Measurements from ENCODE around the gene TEK. TPM values are rescaled to one million over a fixed set of nuclear protein-coding genes. Genes with fewer than 3 reads are reported as not detected.

Gene TEK
- total RNA-seq, 1 donor: 12.5 TPM

- no peak overlapping the region for H3K4me3 ChIP-seq (ENCODE audit: low read depth, low read length)
- TF ChIP-seq CTCF (IDR thresholded peaks at IDR 0.05; ENCODE audit: insufficient read depth, low read depth, low read length): no peak
- no peak for DNase-seq (ENCODE audit: low read depth)
Observed at GRCh38 chr9:27118916-27119315, 9.9 kb downstream of the TEK start.

GRCh38 chr9:27124151-27124550 lies 15.1 kb downstream of the TEK start:
- no peak overlapping the region for H3K4me3 ChIP-seq (ENCODE audit: low read depth, low read length)
- no peak for DNase-seq (ENCODE audit: low read depth)

GRCh38 chr9:27125030-27125429 lies 16.0 kb downstream of the TEK start:
- peak; percentile 96 for DNase-seq (ENCODE audit: low read depth)
- H3K4me3 ChIP-seq (ENCODE audit: low read depth, low read length): no peak overlapping the region
- no peak for TF ChIP-seq CTCF (IDR thresholded peaks at IDR 0.05; ENCODE audit: insufficient read depth, low read depth, low read length)

More at GRCh38 chr9:27124151-27124550, 15.1 kb downstream of the TEK start:
- no peak for TF ChIP-seq CTCF (IDR thresholded peaks at IDR 0.05; ENCODE audit: insufficient read depth, low read depth, low read length)

GRCh38 chr9:27125936-27126335 lies 16.9 kb downstream of the TEK start:
- TF ChIP-seq CTCF (IDR thresholded peaks at IDR 0.05; ENCODE audit: insufficient read depth, low read depth, low read length): no peak
- DNase-seq (ENCODE audit: low read depth): peak; percentile 93
- no peak overlapping the region for H3K4me3 ChIP-seq (ENCODE audit: low read depth, low read length)

- peak; percentile 75 for DNase-seq (ENCODE audit: low read depth)
- TF ChIP-seq CTCF (IDR thresholded peaks at IDR 0.05; ENCODE audit: insufficient read depth, low read depth, low read length): no peak
- H3K4me3 ChIP-seq (ENCODE audit: low read depth, low read length): no peak overlapping the region
Observed at GRCh38 chr9:27126670-27127069, 17.6 kb downstream of the TEK start.

GRCh38 chr9:27129221-27129620 lies 20.2 kb downstream of the TEK start:
- no peak for TF ChIP-seq CTCF (IDR thresholded peaks at IDR 0.05; ENCODE audit: insufficient read depth, low read depth, low read length)
- no peak overlapping the region for H3K4me3 ChIP-seq (ENCODE audit: low read depth, low read length)
- no peak for DNase-seq (ENCODE audit: low read depth)

- H3K4me3 ChIP-seq (ENCODE audit: low read depth, low read length): no peak overlapping the region
- DNase-seq (ENCODE audit: low read depth): peak; percentile 68
- no peak for TF ChIP-seq CTCF (IDR thresholded peaks at IDR 0.05; ENCODE audit: insufficient read depth, low read depth, low read length)
Observed at GRCh38 chr9:27131731-27132130, 22.7 kb downstream of the TEK start.
